HepG2 (cell line): Measurements from ENCODE around the gene SLC6A17. TPM values are rescaled to one million over a fixed set of nuclear protein-coding genes. Genes with fewer than 3 reads are reported as not detected.

ENCODE experiments used
- ELF3 ChIP-seq: IDR thresholded peaks from 2 replicates; pipeline ENCODE4 v1.6.1; 2016; ENCODE audit warnings: missing genetic modification reagents, missing compliant biosample characterization
- MXI1 ChIP-seq: IDR thresholded peaks from 3 replicates; pipeline ENCODE4 v1.6.1; 2012; ENCODE audit warnings: low read depth, low read length, inconsistent platforms, borderline replicate concordance
- NCOA5 ChIP-seq: sonication (generic); formaldehyde crosslinking; IDR thresholded peaks from 2 replicates; pipeline ENCODE4 v1.4.0; 2020; ENCODE audit warnings: missing genetic modification reagents
- NFYB ChIP-seq: sonication (generic); formaldehyde crosslinking; IDR thresholded peaks from 2 replicates; pipeline ENCODE4 v1.4.0; 2020; ENCODE audit warnings: missing genetic modification reagents
- PHB2 ChIP-seq: fragments of 450-650 bp; IDR thresholded peaks from 2 replicates; pipeline ENCODE4 v1.6.1; 2018; ENCODE audit not compliant: partially characterized antibody
- PHF8 ChIP-seq: sonication (generic); formaldehyde crosslinking; IDR thresholded peaks from 2 replicates; pipeline ENCODE4 v1.5.0; 2020; ENCODE audit warnings: missing genetic modification reagents
- POLR2G ChIP-seq: fragments of 200-400 bp; formaldehyde crosslinking; IDR thresholded peaks from 2 replicates; pipeline ENCODE4 v1.6.1; 2018; ENCODE audit warnings: mild to moderate bottlenecking, low read depth, low read length, moderate library complexity
- RFXAP ChIP-seq: sonication (generic); formaldehyde crosslinking; IDR thresholded peaks from 2 replicates; pipeline ENCODE4 v1.4.0; 2020; ENCODE audit warnings: missing genetic modification reagents, borderline replicate concordance
- SRSF4 ChIP-seq: fragments of 200-400 bp; formaldehyde crosslinking; IDR thresholded peaks from one replicate; pipeline ENCODE4 v1.6.1; 2018; ENCODE audit warnings: mild to moderate bottlenecking, low read depth, low read length, moderate library complexity; ENCODE audit not compliant: poor library complexity, severe bottlenecking
- STAG1 ChIP-seq: sonication (generic); formaldehyde crosslinking; IDR thresholded peaks from 2 replicates; pipeline ENCODE4 v1.4.0; 2020; ENCODE audit warnings: missing genetic modification reagents
- TMF1 ChIP-seq: sonication (generic); formaldehyde crosslinking; IDR thresholded peaks from 2 replicates; pipeline ENCODE4 v1.8.1; 2022; ENCODE audit warnings: low read depth, missing genetic modification reagents
- ZBTB8A ChIP-seq: sonication (generic); formaldehyde crosslinking; IDR thresholded peaks from 2 replicates; pipeline ENCODE4 v1.4.0; 2020; ENCODE audit warnings: mild to moderate bottlenecking, low read depth, missing genetic modification reagents, borderline replicate concordance
- ZFP1 ChIP-seq: IDR thresholded peaks from 2 replicates; pipeline ENCODE4 v1.6.1; 2016
- ZFY ChIP-seq: sonication (generic); formaldehyde crosslinking; IDR thresholded peaks from 2 replicates; pipeline ENCODE4 v1.4.0; 2020; ENCODE audit warnings: missing genetic modification reagents
- ZNF430 ChIP-seq: sonication (generic); formaldehyde crosslinking; IDR thresholded peaks from 2 replicates; pipeline ENCODE4 v1.9.0; 2021; ENCODE audit warnings: mild to moderate bottlenecking, missing genetic modification reagents
- ZNF460 ChIP-seq: sonication (generic); formaldehyde crosslinking; IDR thresholded peaks from 2 replicates; pipeline ENCODE4 v1.5.1; 2020; ENCODE audit warnings: missing genetic modification reagents, mild to moderate bottlenecking, borderline replicate concordance
- ZNF589 ChIP-seq: sonication (generic); formaldehyde crosslinking; conservative IDR thresholded peaks from 2 replicates; pipeline ENCODE4 v1.8.0; 2022; ENCODE audit warnings: mild to moderate bottlenecking, moderate library complexity, missing genetic modification reagents
- ZNF7 ChIP-seq: IDR thresholded peaks from 2 replicates; pipeline ENCODE4 v1.6.1; 2016; ENCODE audit warnings: missing biosample characterization, missing genetic modification reagents
- ZNF768 ChIP-seq: sonication (generic); formaldehyde crosslinking; IDR thresholded peaks from 2 replicates; pipeline ENCODE4 v1.4.0; 2020; ENCODE audit warnings: missing genetic modification reagents
- ZNF776 ChIP-seq: sonication (generic); formaldehyde crosslinking; IDR thresholded peaks from 2 replicates; pipeline ENCODE4 v1.4.0; 2020; ENCODE audit warnings: mild to moderate bottlenecking, missing genetic modification reagents
- ZNF841 ChIP-seq: sonication (generic); formaldehyde crosslinking; IDR thresholded peaks from 2 replicates; pipeline ENCODE4 v1.8.1; 2023; ENCODE audit warnings: missing genetic modification reagents, borderline replicate concordance
- polyA plus RNA-seq, 8 experiments: library from polyadenylated mRNA; depleted of rRNA in 3 of 8; stranded (reverse) in 7 of 8; unstranded in 1 of 8; fragments of >200 nt; fragmentation: Illumina TruSeq in 4 of 8; extraction: Trizol in 4 of 8; gene quantifications; 2 replicates each; pipeline versions ENCODE4 v1.2.1 to v1.2.3, GENCODE V29; 2011 to 2016; ENCODE audit warnings: low read depth in 4 of 8, missing spikeins in 1 of 8, mixed read lengths in 1 of 8; ENCODE audit not compliant: insufficient read depth in 1 of 8
- total RNA-seq, 5 experiments: library from RNA; depleted of rRNA; stranded (reverse); fragments of >200 nt; fragmentation: Illumina TruSeq; extraction: Trizol; gene quantifications; 2 replicates each; pipeline ENCODE4 v1.2.3, GENCODE V29; 2016; ENCODE audit warnings: low read depth in 1 of 5
- TF ChIP-seq, protein P1 (sequence below): sonication (generic); formaldehyde crosslinking; IDR thresholded peaks from 2 replicates; pipeline ENCODE4 v1.4.0; 2020; ENCODE audit warnings: mild to moderate bottlenecking, missing genetic modification reagents, borderline replicate concordance
- TF ChIP-seq, protein P2 (sequence below): sonication (generic); formaldehyde crosslinking; IDR thresholded peaks from 2 replicates; pipeline ENCODE4 v1.4.0; 2020; ENCODE audit warnings: missing genetic modification reagents, mild to moderate bottlenecking, borderline replicate concordance
- TF ChIP-seq, protein P3 (sequence below): sonication (generic); formaldehyde crosslinking; IDR thresholded peaks from 2 replicates; pipeline ENCODE4 v1.9.0; 2021; ENCODE audit warnings: missing genetic modification reagents, borderline replicate concordance

The SLC6A17 gene
- total and polyA plus RNA-seq, 2 of the 13 experiments (the other 11 are each of a cell fraction or from before 2014, with no cell fraction given) = not detected

DNA sequence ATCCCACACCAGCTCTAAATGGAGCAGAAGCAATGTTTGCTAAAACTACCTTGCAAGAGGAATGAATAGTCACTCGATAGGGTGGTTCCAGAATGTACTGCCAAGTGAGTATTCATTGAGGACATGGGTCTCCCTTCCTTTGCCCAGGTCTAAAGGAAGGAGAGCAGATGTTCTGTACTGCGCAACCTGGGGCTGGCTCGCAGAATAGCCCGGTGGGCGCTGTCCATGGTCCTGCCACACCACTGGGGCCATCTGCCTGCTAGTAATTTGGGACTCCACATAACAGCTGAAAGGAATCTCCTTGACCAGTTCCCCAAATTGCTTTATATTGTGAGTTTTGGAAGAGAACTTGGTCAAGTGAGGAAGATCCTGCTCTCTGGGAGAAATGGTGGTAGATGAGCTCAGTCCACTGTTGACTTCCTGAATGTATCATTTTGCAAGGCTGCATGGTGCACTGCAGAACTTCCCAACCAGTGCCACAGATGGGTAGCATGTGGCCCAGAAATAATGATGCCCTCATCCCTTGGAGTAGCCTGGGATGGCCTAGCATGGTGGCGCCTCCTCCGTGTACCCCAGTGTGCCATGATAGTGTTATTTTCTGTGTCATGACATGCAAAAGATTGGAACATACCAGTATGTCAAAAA, 5.7 kb downstream of the SLC6A17 start (continued):
- TF ChIP-seq, protein P1, sequence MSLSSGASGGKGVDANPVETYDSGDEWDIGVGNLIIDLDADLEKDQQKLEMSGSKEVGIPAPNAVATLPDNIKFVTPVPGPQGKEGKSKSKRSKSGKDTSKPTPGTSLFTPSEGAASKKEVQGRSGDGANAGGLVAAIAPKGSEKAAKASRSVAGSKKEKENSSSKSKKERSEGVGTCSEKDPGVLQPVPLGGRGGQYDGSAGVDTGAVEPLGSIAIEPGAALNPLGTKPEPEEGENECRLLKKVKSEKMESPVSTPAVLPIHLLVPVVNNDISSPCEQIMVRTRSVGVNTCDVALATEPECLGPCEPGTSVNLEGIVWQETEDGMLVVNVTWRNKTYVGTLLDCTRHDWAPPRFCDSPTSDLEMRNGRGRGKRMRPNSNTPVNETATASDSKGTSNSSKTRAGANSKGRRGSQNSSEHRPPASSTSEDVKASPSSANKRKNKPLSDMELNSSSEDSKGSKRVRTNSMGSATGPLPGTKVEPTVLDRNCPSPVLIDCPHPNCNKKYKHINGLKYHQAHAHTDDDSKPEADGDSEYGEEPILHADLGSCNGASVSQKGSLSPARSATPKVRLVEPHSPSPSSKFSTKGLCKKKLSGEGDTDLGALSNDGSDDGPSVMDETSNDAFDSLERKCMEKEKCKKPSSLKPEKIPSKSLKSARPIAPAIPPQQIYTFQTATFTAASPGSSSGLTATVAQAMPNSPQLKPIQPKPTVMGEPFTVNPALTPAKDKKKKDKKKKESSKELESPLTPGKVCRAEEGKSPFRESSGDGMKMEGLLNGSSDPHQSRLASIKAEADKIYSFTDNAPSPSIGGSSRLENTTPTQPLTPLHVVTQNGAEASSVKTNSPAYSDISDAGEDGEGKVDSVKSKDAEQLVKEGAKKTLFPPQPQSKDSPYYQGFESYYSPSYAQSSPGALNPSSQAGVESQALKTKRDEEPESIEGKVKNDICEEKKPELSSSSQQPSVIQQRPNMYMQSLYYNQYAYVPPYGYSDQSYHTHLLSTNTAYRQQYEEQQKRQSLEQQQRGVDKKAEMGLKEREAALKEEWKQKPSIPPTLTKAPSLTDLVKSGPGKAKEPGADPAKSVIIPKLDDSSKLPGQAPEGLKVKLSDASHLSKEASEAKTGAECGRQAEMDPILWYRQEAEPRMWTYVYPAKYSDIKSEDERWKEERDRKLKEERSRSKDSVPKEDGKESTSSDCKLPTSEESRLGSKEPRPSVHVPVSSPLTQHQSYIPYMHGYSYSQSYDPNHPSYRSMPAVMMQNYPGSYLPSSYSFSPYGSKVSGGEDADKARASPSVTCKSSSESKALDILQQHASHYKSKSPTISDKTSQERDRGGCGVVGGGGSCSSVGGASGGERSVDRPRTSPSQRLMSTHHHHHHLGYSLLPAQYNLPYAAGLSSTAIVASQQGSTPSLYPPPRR (CRISPR knock-in tag) = no peak
- TF ChIP-seq ZNF589 (CRISPR knock-in tag) (no peak), MXI1 (no peak), PHF8 (CRISPR knock-in tag) (no peak), POLR2G (no peak), TMF1 (CRISPR knock-in tag) (peak; percentile 59; the same call in 1 of the 2 replicates), ZBTB8A (CRISPR knock-in tag) (no peak), ZNF7 (no peak), ZNF430 (0 out of 2 replicates have a peak, but pooled peaks have one; percentile 38), ZNF768 (CRISPR knock-in tag) (no peak), ZFP1 (CRISPR knock-in tag) (no peak), NFYB (CRISPR knock-in tag) (no peak), PHB2 (no peak), ZNF776 (CRISPR knock-in tag) (no peak), NCOA5 (CRISPR knock-in tag) (no peak), ELF3 (CRISPR knock-in tag) (peak; percentile 25; the same call in 1 of the 2 replicates), RFXAP (CRISPR knock-in tag) (no peak), ZFY (CRISPR knock-in tag) (no peak), ZNF841 (CRISPR knock-in tag) (no peak), ZNF460 (CRISPR knock-in tag) (no peak), STAG1 (no peak), SRSF4 (no peak)
- TF ChIP-seq, protein P2, sequence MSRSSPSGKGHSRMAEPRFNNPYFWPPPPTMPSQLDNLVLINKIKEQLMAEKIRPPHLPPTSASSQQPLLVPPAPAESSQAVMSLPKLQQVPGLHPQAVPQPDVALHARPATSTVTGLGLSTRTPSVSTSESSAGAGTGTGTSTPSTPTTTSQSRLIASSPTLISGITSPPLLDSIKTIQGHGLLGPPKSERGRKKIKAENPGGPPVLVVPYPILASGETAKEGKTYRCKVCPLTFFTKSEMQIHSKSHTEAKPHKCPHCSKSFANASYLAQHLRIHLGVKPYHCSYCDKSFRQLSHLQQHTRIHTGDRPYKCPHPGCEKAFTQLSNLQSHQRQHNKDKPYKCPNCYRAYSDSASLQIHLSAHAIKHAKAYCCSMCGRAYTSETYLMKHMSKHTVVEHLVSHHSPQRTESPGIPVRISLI (CRISPR knock-in tag) = no peak
- TF ChIP-seq, protein P3, sequence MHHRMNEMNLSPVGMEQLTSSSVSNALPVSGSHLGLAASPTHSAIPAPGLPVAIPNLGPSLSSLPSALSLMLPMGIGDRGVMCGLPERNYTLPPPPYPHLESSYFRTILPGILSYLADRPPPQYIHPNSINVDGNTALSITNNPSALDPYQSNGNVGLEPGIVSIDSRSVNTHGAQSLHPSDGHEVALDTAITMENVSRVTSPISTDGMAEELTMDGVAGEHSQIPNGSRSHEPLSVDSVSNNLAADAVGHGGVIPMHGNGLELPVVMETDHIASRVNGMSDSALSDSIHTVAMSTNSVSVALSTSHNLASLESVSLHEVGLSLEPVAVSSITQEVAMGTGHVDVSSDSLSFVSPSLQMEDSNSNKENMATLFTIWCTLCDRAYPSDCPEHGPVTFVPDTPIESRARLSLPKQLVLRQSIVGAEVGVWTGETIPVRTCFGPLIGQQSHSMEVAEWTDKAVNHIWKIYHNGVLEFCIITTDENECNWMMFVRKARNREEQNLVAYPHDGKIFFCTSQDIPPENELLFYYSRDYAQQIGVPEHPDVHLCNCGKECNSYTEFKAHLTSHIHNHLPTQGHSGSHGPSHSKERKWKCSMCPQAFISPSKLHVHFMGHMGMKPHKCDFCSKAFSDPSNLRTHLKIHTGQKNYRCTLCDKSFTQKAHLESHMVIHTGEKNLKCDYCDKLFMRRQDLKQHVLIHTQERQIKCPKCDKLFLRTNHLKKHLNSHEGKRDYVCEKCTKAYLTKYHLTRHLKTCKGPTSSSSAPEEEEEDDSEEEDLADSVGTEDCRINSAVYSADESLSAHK (CRISPR knock-in tag) = no peak
